ENCODE data around the gene ADGRF3. TPM values are rescaled to one million over a fixed set of nuclear protein-coding genes. Genes with fewer than 3 reads are reported as not detected.
"Not testable (repeated sequence)": the region's sequence is repeated elsewhere in the genome, so short reads cannot be mapped to it uniquely, and the experiment has no call there.

ADGRF3 gene
- total RNA-seq, 1 donor from 2014 or later, result 0.56 TPM

- TF ChIP-seq CTCF (IDR thresholded peaks at IDR 0.05), result no peak
- no peak for DNase-seq (ENCODE audit: extremely low spot score, unreplicated experiment)
- Mint-ChIP-seq H3K4me1 (ENCODE audit: unreplicated experiment) (peaks cover 23% of the 10 kb centered on the region), H3K27me3 (ENCODE audit: unreplicated experiment) (no peaks in the 10 kb centered on the region), H3K36me3 (ENCODE audit: unreplicated experiment) (no peaks in the 10 kb centered on the region), H3K27ac (ENCODE audit: unreplicated experiment) (no peak overlapping the region), H3K4me3 (ENCODE audit: unreplicated experiment) (no peak overlapping the region), H3K9me3 (ENCODE audit: unreplicated experiment) (no peaks in the 10 kb centered on the region)
Measured at GRCh38 chr2:26356771-26357170, 10.2 kb upstream of the ADGRF3 start.

GRCh38 chr2:26356111-26356510 is 9.5 kb upstream of the ADGRF3 start:
- TF ChIP-seq CTCF (IDR thresholded peaks at IDR 0.05), result no peak
- H3K27me3 Mint-ChIP-seq (ENCODE audit: unreplicated experiment), result no peaks in the 10 kb centered on the region
- DNase-seq (ENCODE audit: extremely low spot score, unreplicated experiment), result no peak
- peak overlapping the region; percentile 70 for H3K27ac Mint-ChIP-seq (ENCODE audit: unreplicated experiment)
- H3K4me1 Mint-ChIP-seq (ENCODE audit: unreplicated experiment), result peaks cover 23% of the 10 kb centered on the region
- H3K9me3 Mint-ChIP-seq (ENCODE audit: unreplicated experiment), result no peaks in the 10 kb centered on the region
- no peaks in the 10 kb centered on the region for H3K36me3 Mint-ChIP-seq (ENCODE audit: unreplicated experiment)
- H3K4me3 Mint-ChIP-seq (ENCODE audit: unreplicated experiment), result no peak overlapping the region

- peak overlapping the region; percentile 70 for H3K27ac Mint-ChIP-seq (ENCODE audit: unreplicated experiment)
- TF ChIP-seq CTCF (IDR thresholded peaks at IDR 0.05), result no peak
- H3K9me3 Mint-ChIP-seq (ENCODE audit: unreplicated experiment), result no peaks in the 10 kb centered on the region
- peak overlapping the region; percentile 2 for H3K4me3 Mint-ChIP-seq (ENCODE audit: unreplicated experiment)
- H3K27me3 Mint-ChIP-seq (ENCODE audit: unreplicated experiment), result no peaks in the 10 kb centered on the region
- no peak for DNase-seq (ENCODE audit: extremely low spot score, unreplicated experiment)
- peaks cover 23% of the 10 kb centered on the region for H3K4me1 Mint-ChIP-seq (ENCODE audit: unreplicated experiment)
- no peaks in the 10 kb centered on the region for H3K36me3 Mint-ChIP-seq (ENCODE audit: unreplicated experiment)
Measured at GRCh38 chr2:26355038-26355995, 8.7 kb upstream of the ADGRF3 start.

GRCh38 chr2:26354469-26354868 is 7.9 kb upstream of the ADGRF3 start:
- H3K36me3 Mint-ChIP-seq (ENCODE audit: unreplicated experiment); DNase-seq (ENCODE audit: extremely low spot score, unreplicated experiment); H3K27me3 Mint-ChIP-seq (ENCODE audit: unreplicated experiment); H3K9me3 Mint-ChIP-seq (ENCODE audit: unreplicated experiment); H3K4me3 Mint-ChIP-seq (ENCODE audit: unreplicated experiment): not testable (repeated sequence)
- peaks cover 24% of the 10 kb centered on the region for H3K4me1 Mint-ChIP-seq (ENCODE audit: unreplicated experiment)
- peak overlapping the region; percentile 50 for H3K27ac Mint-ChIP-seq (ENCODE audit: unreplicated experiment)

- no peak for TF ChIP-seq CTCF (IDR thresholded peaks at IDR 0.05)
- Mint-ChIP-seq H3K27ac (ENCODE audit: unreplicated experiment) (no peak overlapping the region), H3K4me3 (ENCODE audit: unreplicated experiment) (no peak overlapping the region), H3K4me1 (ENCODE audit: unreplicated experiment) (peaks cover 33% of the 10 kb centered on the region), H3K27me3 (ENCODE audit: unreplicated experiment) (no peaks in the 10 kb centered on the region), H3K9me3 (ENCODE audit: unreplicated experiment) (no peaks in the 10 kb centered on the region), H3K36me3 (ENCODE audit: unreplicated experiment) (no peaks in the 10 kb centered on the region)
- no peak for DNase-seq (ENCODE audit: extremely low spot score, unreplicated experiment)
Measured at GRCh38 chr2:26352892-26353291, 6.3 kb upstream of the ADGRF3 start.

Measured in osteocyte (in vitro differentiated cells).